T47D (cell line): Measurements from ENCODE around the gene PHF21A.

Source experiments
- DNase-seq, 2 experiments: peaks; one replicate each; pipeline versions ENCODE4 v3.0.0 to v3.0.0-alpha.2; 2011 to 2012; ENCODE audit warnings: low read depth in 1 of 2, low spot score in 1 of 2
- JUND ChIP-seq: IDR thresholded peaks from 2 replicates; pipeline ENCODE4 v1.6.1; 2012; ENCODE audit warnings: low read depth
- in situ Hi-C: cut with HindIII; loops from 2 replicates; pipeline ENCODE4 v1.10.0; 2016; ENCODE audit warnings: low sequenced_read_pairs, low pct_unique_long_range_greater_than_20kb

PHF21A gene

GRCh38 chr11:46090375-46090774 lies 30.9 kb downstream of the PHF21A start:
- in situ Hi-C loops: no loop called here
- no peak for DNase-seq
- TF ChIP-seq JUND: no peak

DNA sequence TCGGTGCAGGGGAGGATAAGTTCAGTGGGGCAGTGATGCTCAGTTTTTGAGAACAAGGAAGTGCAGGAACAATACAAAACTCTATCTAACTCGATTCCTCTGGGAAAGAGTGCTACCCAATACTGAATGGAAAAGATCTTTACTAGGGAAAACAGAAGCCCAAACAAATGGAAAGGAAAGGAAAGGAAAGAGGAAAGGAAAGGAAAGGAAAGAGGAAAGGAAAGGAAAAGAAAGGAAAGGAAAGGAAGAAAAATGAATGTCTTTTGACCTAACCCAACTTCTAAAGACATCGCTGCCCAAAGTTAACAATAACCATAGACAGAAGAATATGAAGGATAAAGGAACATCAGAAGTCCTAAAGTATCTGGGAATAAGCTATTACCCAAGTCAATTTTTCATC lies 41.6 kb downstream of the PHF21A start:
- no peak for DNase-seq
- in situ Hi-C loops: no loop called here
- TF ChIP-seq JUND: no peak

DNA sequence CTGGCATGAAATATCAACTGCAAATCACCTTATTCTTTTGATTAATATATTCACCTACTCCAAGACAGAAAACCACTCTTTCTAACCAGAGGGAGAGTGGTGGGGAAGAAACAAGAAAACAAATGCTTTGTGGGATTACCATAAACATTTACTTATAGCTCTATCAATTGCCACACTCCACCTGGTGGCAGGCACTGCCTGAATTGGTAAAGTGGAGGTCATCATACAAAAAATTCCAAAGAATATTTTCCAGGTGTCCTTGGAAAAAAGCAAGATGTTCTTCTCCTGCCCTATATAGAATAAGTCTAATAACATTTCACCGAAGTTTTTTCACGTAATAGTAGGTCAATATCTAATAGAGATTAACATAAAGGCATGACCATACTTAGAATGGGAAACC lies 45.3 kb downstream of the PHF21A start:
- DNase-seq: no peak
- TF ChIP-seq JUND: no peak
- in situ Hi-C loops: no loop called here

GRCh38 chr11:46075168-46075567 lies 46.1 kb downstream of the PHF21A start:
- no peak for TF ChIP-seq JUND
- no peak for DNase-seq
- in situ Hi-C loops: no loop called here

GRCh38 chr11:46073632-46074031 lies 47.6 kb downstream of the PHF21A start:
- TF ChIP-seq JUND: no peak
- no peak for DNase-seq
- in situ Hi-C loops: no loop called here

GRCh38 chr11:46072172-46072964 lies 48.9 kb downstream of the PHF21A start:
- in situ Hi-C loops: no loop called here
- TF ChIP-seq JUND: no peak
- DNase-seq: no peak

DNA sequence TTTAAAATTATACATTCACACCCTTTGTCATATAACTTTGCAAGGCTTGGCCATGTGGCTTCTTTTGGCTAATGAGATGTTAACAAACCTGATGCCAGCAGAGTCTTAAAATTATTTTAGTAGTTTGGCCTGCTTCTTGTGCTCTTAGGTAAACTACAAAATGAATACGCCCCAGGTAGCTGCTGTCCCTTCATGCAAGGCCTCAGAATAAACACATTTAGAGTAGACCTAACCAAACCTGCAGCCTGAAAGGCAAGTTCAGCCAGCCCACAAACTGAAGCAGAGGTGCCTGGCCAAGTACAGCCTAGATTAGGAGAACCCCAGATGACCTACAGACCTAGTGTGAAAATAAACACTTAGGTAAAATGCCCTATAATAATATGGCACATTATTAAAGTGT lies 50.2 kb downstream of the PHF21A start:
- in situ Hi-C loops: no loop called here
- no peak for TF ChIP-seq JUND
- DNase-seq: peak in 1 of 2 experiments; percentile 48

DNA sequence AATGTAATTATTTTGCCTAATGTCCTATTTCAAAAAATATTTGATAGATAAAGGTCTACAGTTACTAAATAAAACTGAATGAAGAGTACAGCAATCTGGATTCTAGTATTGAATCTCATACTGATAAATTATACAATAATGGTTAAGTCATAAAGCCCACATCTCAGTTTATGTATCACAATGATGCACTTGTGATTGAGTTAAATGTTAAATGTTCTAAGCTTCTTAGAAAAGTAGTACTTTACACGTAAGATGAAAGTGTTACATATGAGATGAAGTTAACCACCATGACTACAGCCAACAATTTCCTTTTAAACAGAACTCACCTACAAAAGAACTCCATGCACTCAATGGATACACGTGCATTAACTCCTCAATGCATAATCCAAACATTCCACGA lies 51.7 kb downstream of the PHF21A start:
- TF ChIP-seq JUND: no peak
- no peak for DNase-seq
- in situ Hi-C loops: no loop called here

DNA sequence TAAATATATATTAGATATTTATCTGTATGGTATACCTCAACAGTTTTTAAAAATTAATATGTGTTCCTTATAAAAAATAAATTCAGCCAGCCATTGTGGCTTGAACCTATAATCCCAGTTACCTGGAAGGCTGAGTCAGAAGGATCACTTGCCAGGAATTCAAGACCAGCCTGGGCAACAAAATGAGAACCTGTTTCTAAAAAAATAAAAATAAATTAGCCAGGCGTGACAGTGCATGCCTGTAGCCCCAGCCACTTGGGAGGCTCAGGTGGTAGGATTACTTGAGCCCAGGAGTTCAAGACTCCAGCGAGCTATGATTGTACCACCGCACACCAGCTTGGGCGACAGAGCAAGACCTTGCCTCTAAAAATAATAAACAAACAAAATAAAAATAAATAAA lies 54.9 kb downstream of the PHF21A start:
- in situ Hi-C loops: no loop called here
- no peak for TF ChIP-seq JUND
- no peak for DNase-seq

DNA sequence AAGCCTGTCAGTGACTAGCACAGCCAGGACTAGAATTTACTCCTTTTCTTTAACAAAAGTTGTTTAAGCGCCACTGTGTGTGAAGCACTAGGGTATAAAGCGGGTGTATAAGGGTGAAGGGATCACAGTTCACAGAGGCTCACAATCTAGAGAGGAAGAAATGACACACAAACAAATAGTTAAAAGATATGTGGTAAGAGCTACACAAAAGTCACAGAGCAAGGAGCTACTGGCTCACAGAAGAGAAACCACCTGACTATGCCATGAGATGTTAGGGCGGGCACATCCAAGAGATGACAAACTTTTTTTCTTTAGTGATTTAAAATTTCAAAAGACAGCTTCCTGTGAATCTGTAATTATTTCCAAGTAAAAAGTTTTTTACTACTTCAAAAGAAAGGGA lies 55.6 kb downstream of the PHF21A start:
- DNase-seq: no peak
- no peak for TF ChIP-seq JUND
- in situ Hi-C loops: no loop called here

- TF ChIP-seq JUND: no peak
- in situ Hi-C loops: no loop called here
- DNase-seq: no peak
Measured at GRCh38 chr11:46064221-46064620, 57.0 kb downstream of the PHF21A start.

GRCh38 chr11:46063138-46063537 lies 58.1 kb downstream of the PHF21A start:
- in situ Hi-C loops: no loop called here
- TF ChIP-seq JUND: no peak
- no peak for DNase-seq

DNA sequence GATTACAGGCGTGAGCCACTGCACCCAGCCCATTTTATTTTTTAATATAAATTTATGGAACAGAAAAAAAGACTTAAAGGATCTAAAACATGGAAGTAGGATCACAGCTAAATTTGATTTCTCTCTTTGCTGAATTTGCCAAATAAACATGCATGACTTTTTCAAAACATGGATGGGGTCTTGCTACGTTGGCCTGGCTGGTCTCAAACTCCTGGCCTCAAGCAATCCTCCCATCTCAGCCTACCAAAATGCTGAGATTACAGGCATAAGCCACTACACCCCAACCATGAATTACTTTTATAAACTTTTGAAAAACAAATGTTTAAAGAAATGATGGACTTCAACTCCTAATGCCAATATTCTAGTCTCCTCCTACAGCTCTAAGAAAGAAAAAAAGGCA lies 61.2 kb downstream of the PHF21A start:
- no peak for DNase-seq
- in situ Hi-C loops: no loop called here
- TF ChIP-seq JUND: no peak

GRCh38 chr11:46057489-46057888 lies 63.8 kb downstream of the PHF21A start:
- DNase-seq: no peak
- in situ Hi-C loops: no loop called here
- no peak for TF ChIP-seq JUND
